H9 (cell line): ENCODE measurements around the gene LTBP4. TPM values are rescaled to one million over a fixed set of nuclear protein-coding genes. Genes with fewer than 3 reads are reported as not detected.

Source experiments
- DNase-seq: peaks from one replicate; pipeline ENCODE4 v3.0.0-alpha.2; 2017
- H2AFZ ChIP-seq: one replicate; pipeline ENCODE4 v1.6.1; 2013; ENCODE audit warnings: mild to moderate bottlenecking, low read length, control low read depth, moderate library complexity
- H2AK5ac ChIP-seq: 2 replicates; pipeline ENCODE4 v1.6.1; 2013; ENCODE audit warnings: low read length, control low read depth, mixed read lengths; ENCODE audit not compliant: insufficient read length
- H2BK120ac ChIP-seq: one replicate; pipeline ENCODE4 v1.6.1; 2013; ENCODE audit warnings: low read depth, mild to moderate bottlenecking, low read length, control low read depth, inconsistent platforms; ENCODE audit not compliant: poor library complexity, severe bottlenecking
- H2BK12ac ChIP-seq: 2 replicates; pipeline ENCODE4 v1.6.1; 2013; ENCODE audit warnings: low read length, control low read depth, mixed read lengths, low read depth; ENCODE audit not compliant: insufficient read length
- H2BK15ac ChIP-seq: 2 replicates; pipeline ENCODE4 v1.6.1; 2013; ENCODE audit warnings: low read depth, low read length, control low read depth
- H2BK20ac ChIP-seq: one replicate; pipeline ENCODE4 v1.6.1; 2013; ENCODE audit warnings: low read depth, mild to moderate bottlenecking, low read length, control low read depth, inconsistent platforms; ENCODE audit not compliant: poor library complexity, severe bottlenecking
- H2BK5ac ChIP-seq: 2 replicates; pipeline ENCODE4 v1.6.1; 2013; ENCODE audit warnings: low read length, control low read depth, mixed read lengths; ENCODE audit not compliant: insufficient read length
- H3K14ac ChIP-seq: 2 replicates; pipeline ENCODE4 v1.6.1; 2013; ENCODE audit warnings: low read length, control low read depth; ENCODE audit not compliant: insufficient read depth
- H3K18ac ChIP-seq: 2 replicates; pipeline ENCODE4 v1.6.1; 2013; ENCODE audit warnings: low read depth, mild to moderate bottlenecking, mixed read lengths, low read length, control low read depth; ENCODE audit not compliant: insufficient read length
- H3K23ac ChIP-seq: 2 replicates; pipeline ENCODE4 v1.6.1; 2013; ENCODE audit warnings: low read length, control low read depth, mixed read lengths, low read depth; ENCODE audit not compliant: insufficient read length
- H3K23me2 ChIP-seq: 2 replicates; pipeline ENCODE4 v1.6.1; 2013; ENCODE audit warnings: low read depth, mild to moderate bottlenecking, mixed read lengths, low read length, control low read depth; ENCODE audit not compliant: insufficient read length, poor library complexity, severe bottlenecking
- H3K27ac ChIP-seq: 2 replicates; pipeline ENCODE4 v1.5.1; 2013; ENCODE audit warnings: low read length, control low read depth, mixed read lengths, low read depth; ENCODE audit not compliant: insufficient read length
- H3K27me3 ChIP-seq: 2 replicates; pipeline ENCODE4 v1.6.1; 2013; ENCODE audit warnings: low read length, control low read depth, inconsistent platforms; ENCODE audit not compliant: insufficient read depth
- H3K4ac ChIP-seq: 2 replicates; pipeline ENCODE4 v1.6.1; 2013; ENCODE audit warnings: low read depth, mild to moderate bottlenecking, control low read depth, inconsistent platforms, low read length, moderate library complexity
- H3K4me1 ChIP-seq: 2 replicates; pipeline ENCODE4 v1.6.1; 2013; ENCODE audit warnings: low read length, control low read depth, inconsistent platforms; ENCODE audit not compliant: insufficient read depth
- H3K4me2 ChIP-seq: 2 replicates; pipeline ENCODE4 v1.6.1; 2013; ENCODE audit warnings: low read length, control low read depth, mixed read lengths; ENCODE audit not compliant: insufficient read length, insufficient read depth
- H3K56ac ChIP-seq: 2 replicates; pipeline ENCODE4 v1.6.1; 2013; ENCODE audit warnings: low read depth, mild to moderate bottlenecking, mixed read lengths, low read length, control low read depth; ENCODE audit not compliant: insufficient read length
- H3K79me1 ChIP-seq: 2 replicates; pipeline ENCODE4 v1.6.1; 2013; ENCODE audit warnings: low read depth, mild to moderate bottlenecking, moderate library complexity, low read length, control low read depth, inconsistent platforms; ENCODE audit not compliant: insufficient read depth, poor library complexity, severe bottlenecking
- H3K79me2 ChIP-seq: 2 replicates; pipeline ENCODE4 v1.6.1; 2013; ENCODE audit warnings: low read length, control low read depth, inconsistent platforms; ENCODE audit not compliant: insufficient read depth
- H3K9ac ChIP-seq: 2 replicates; pipeline ENCODE4 v1.6.1; 2013; ENCODE audit warnings: low read length, control low read depth, mixed read lengths; ENCODE audit not compliant: insufficient read length; ENCODE audit errors: extremely low read depth
- H3K9me3 ChIP-seq: one replicate; pipeline ENCODE4 v1.6.1; 2013; ENCODE audit warnings: low read depth, low read length, inconsistent platforms; ENCODE audit not compliant: control insufficient read depth
- H3T11ph ChIP-seq: one replicate; pipeline ENCODE4 v1.6.1; 2013; ENCODE audit warnings: mild to moderate bottlenecking, low read length, control low read depth, inconsistent platforms
- H4K20me1 ChIP-seq: one replicate; pipeline ENCODE4 v1.6.1; 2013; ENCODE audit not compliant: control insufficient read depth, insufficient read length, insufficient read depth
- H4K5ac ChIP-seq: 2 replicates; pipeline ENCODE4 v1.6.1; 2013; ENCODE audit warnings: low read depth, mild to moderate bottlenecking, mixed read lengths, low read length, control low read depth; ENCODE audit not compliant: insufficient read length
- H4K8ac ChIP-seq: replicated peaks from 2 replicates; pipeline ENCODE4 v1.6.1; 2013; ENCODE audit warnings: low read length, control low read depth, mixed read lengths, low read depth; ENCODE audit not compliant: insufficient read length
- H4K91ac ChIP-seq: 2 replicates; pipeline ENCODE4 v1.6.1; 2013; ENCODE audit warnings: low read depth, mild to moderate bottlenecking, moderate library complexity, mixed read lengths, low read length, control low read depth; ENCODE audit not compliant: insufficient read length
- H3K27ac Mint-ChIP-seq, 3 experiments: 2 replicates in 2 of 3; 3 replicates in 1 of 3; pipeline ENCODE4 v1.8.0; 2020 to 2021; ENCODE audit warnings: mixed read lengths in 3 of 3, mild to moderate bottlenecking in 1 of 3, moderate library complexity in 1 of 3
- H3K27me3 Mint-ChIP-seq: 2 replicates; pipeline ENCODE4 v1.8.0; 2021; ENCODE audit warnings: low read depth, mild to moderate bottlenecking, moderate library complexity, mixed read lengths
- H3K36me3 Mint-ChIP-seq, 3 experiments: 2 replicates in 2 of 3; 3 replicates in 1 of 3; pipeline ENCODE4 v1.8.0; 2020 to 2021; ENCODE audit warnings: low read depth in 3 of 3, mixed read lengths in 3 of 3; ENCODE audit not compliant: insufficient read depth in 1 of 3
- H3K4me1 Mint-ChIP-seq, 2 experiments: 2 replicates each; pipeline ENCODE4 v1.8.0; 2020; ENCODE audit warnings: mixed read lengths in 2 of 2
- H3K4me3 Mint-ChIP-seq, 2 experiments: 2 replicates in 1 of 2; 3 replicates in 1 of 2; pipeline ENCODE4 v1.8.0; 2020 to 2021; ENCODE audit warnings: mild to moderate bottlenecking in 2 of 2, mixed read lengths in 2 of 2, moderate library complexity in 1 of 2
- H3K9me3 Mint-ChIP-seq, 2 experiments: 2 replicates in 1 of 2; 3 replicates in 1 of 2; pipeline ENCODE4 v1.8.0; 2020; ENCODE audit warnings: mild to moderate bottlenecking in 2 of 2, mixed read lengths in 2 of 2, moderate library complexity in 1 of 2
- WGBS: extraction: QIAGEN DNeasy Blood & Tissue Kit; methylation state at CpG from one replicate; pipeline ENCODE4 v1.1.7; 2013; ENCODE audit warnings: missing lambda C conversion rate, low lambda C conversion rate, mixed read lengths; ENCODE audit not compliant: insufficient read length; ENCODE audit errors: extremely low coverage; 5-methylcytosine and 5-hydroxymethylcytosine counted together
- total RNA-seq: library from RNA; stranded (reverse); gene quantifications from 2 replicates; pipeline ENCODE4 v1.2.1, GENCODE V29; 2021
- TF ChIP-seq, protein P1 (sequence below): fragments of 200-600 bp; sonication (generic); conservative IDR thresholded peaks from 3 replicates; pipeline ENCODE4 v1.8.0; 2021; ENCODE audit warnings: antibody characterized with exemption, mild to moderate bottlenecking

The LTBP4 gene
- total RNA-seq, 1 experiment from 2014 or later = 129 TPM

DNA sequence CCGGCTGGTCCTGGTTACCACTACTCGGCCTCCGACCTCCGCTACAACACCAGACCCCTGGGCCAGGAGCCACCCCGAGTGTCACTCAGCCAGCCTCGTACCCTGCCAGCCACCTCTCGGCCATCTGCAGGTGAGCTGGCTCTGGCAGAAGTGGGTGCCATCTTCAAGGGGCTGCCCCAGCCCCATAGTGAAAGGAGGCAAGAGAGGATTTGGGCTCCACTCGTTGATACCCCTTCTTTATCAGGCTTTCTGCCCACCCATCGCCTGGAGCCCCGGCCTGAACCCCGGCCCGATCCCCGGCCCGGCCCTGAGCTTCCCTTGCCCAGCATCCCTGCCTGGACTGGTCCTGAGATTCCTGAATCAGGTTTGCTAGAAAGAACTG is 7.1 kb downstream of the LTBP4 start:
- no peak overlapping the region for H2BK5ac ChIP-seq
- H3K27ac Mint-ChIP-seq = no peak overlapping the region; a peak in 1 of 7 replicates
- H3K9me3 ChIP-seq = no peaks in the 10 kb centered on the region
- no peak overlapping the region for H3K56ac ChIP-seq
- no CpG with 5 or more reads among the region's 14 CpGs for WGBS
- H4K8ac ChIP-seq = no peak overlapping the region
- peaks cover 8% of the 10 kb centered on the region; the same call in 1 of the 2 replicates for H3K27me3 ChIP-seq
- H3K4me1 Mint-ChIP-seq = peaks cover 27 to 55% of the 10 kb centered on the region in 2 experiments
- no peak overlapping the region for H3K27ac ChIP-seq
- H3T11ph ChIP-seq = no peak overlapping the region
- H3K4me1 ChIP-seq = no peaks in the 10 kb centered on the region
- H3K36me3 Mint-ChIP-seq = peaks cover 4 to 22% (median 11%) of the 10 kb centered on the region in 3 experiments; a peak in 5 of 7 replicates
- no peak overlapping the region for H3K18ac ChIP-seq
- no peak overlapping the region for H2AFZ ChIP-seq
- H2BK15ac ChIP-seq = no peak overlapping the region
- H3K4me3 Mint-ChIP-seq = peak overlapping the region in 1 of 2 experiments; percentile 37; a peak in 2 of 5 replicates
- H2BK120ac ChIP-seq = no peak overlapping the region
- H3K23ac ChIP-seq = no peak overlapping the region
- no peaks in the 10 kb centered on the region for H4K20me1 ChIP-seq
- peaks cover 21% of the 10 kb centered on the region for H3K23me2 ChIP-seq
- H3K9ac ChIP-seq = no peak overlapping the region
- no peak overlapping the region for H3K4ac ChIP-seq
- no peak overlapping the region for H3K14ac ChIP-seq
- no peaks in the 10 kb centered on the region; a peak in 2 of 5 replicates for H3K9me3 Mint-ChIP-seq
- no peaks in the 10 kb centered on the region for H3K79me2 ChIP-seq
- H2BK12ac ChIP-seq = no peak overlapping the region
- no peak overlapping the region for H2AK5ac ChIP-seq
- H3K27me3 Mint-ChIP-seq = peaks cover 74% of the 10 kb centered on the region
- H2BK20ac ChIP-seq = no peak overlapping the region
- H4K91ac ChIP-seq = no peak overlapping the region
- TF ChIP-seq, protein P1, sequence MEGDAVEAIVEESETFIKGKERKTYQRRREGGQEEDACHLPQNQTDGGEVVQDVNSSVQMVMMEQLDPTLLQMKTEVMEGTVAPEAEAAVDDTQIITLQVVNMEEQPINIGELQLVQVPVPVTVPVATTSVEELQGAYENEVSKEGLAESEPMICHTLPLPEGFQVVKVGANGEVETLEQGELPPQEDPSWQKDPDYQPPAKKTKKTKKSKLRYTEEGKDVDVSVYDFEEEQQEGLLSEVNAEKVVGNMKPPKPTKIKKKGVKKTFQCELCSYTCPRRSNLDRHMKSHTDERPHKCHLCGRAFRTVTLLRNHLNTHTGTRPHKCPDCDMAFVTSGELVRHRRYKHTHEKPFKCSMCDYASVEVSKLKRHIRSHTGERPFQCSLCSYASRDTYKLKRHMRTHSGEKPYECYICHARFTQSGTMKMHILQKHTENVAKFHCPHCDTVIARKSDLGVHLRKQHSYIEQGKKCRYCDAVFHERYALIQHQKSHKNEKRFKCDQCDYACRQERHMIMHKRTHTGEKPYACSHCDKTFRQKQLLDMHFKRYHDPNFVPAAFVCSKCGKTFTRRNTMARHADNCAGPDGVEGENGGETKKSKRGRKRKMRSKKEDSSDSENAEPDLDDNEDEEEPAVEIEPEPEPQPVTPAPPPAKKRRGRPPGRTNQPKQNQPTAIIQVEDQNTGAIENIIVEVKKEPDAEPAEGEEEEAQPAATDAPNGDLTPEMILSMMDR = no peak
- H3K4me2 ChIP-seq = no peak overlapping the region
- DNase-seq = no peak
- H4K5ac ChIP-seq = no peak overlapping the region
- no peaks in the 10 kb centered on the region for H3K79me1 ChIP-seq
